Naive thymus-derived CD8-positive, alpha-beta T cell (primary cell): ENCODE data around the gene ODAD3. TPM values are rescaled to one million over a fixed set of nuclear protein-coding genes. Genes with fewer than 3 reads are reported as not detected.
"Not testable (repeated sequence)": the region's sequence is repeated elsewhere in the genome, so short reads cannot be mapped to it uniquely, and the experiment has no call there.

ENCODE experiments used
- ATAC-seq, 2 donors: fragments of 150-1000 bp; cut with Tn5 transposase in 1 of 2; sonication (Bioruptor Pico), chemical (Tn5 transposase) in 1 of 2; 1 replicate in 1 of 2; 2 replicates in 1 of 2; pipeline ENCODE4 v1.10.0; 2021; ENCODE audit warnings: mild to moderate bottlenecking in 2 of 2, moderate library complexity in 2 of 2
- POLR2A ChIA-PET: fragments of 350-600 bp; sonication (Branson Sonifier 250); formaldehyde crosslinking; loops from one replicate; lab custom pipeline; 2021; ENCODE audit warnings: antibody characterized with exemption; lab: Charles Lee
- DNase-seq, 10 donors: peaks; one replicate each; pipeline versions ENCODE4 v3.0.0 to v3.0.0-alpha.2; 2020 to 2022
- H3K27ac Mint-ChIP-seq, 10 donors: one replicate each; pipeline ENCODE4 v1.8.0; 2020 to 2022; ENCODE audit warnings: mild to moderate bottlenecking in 10 of 10, mixed read lengths in 10 of 10, moderate library complexity in 4 of 10, inconsistent platforms in 1 of 10
- H3K27me3 Mint-ChIP-seq, 5 donors: one replicate each; pipeline ENCODE4 v1.8.0; 2021 to 2022; ENCODE audit warnings: mixed read lengths in 5 of 5
- H3K36me3 Mint-ChIP-seq, 3 donors: one replicate each; pipeline ENCODE4 v1.8.0; 2020 to 2022; ENCODE audit warnings: mixed read lengths in 3 of 3, mild to moderate bottlenecking in 2 of 3, inconsistent platforms in 1 of 3
- H3K4me1 Mint-ChIP-seq, 4 donors: one replicate each; pipeline ENCODE4 v1.8.0; 2021 to 2022; ENCODE audit warnings: mixed read lengths in 4 of 4
- H3K4me3 Mint-ChIP-seq, 10 donors: one replicate each; pipeline ENCODE4 v1.8.0; 2020 to 2022; ENCODE audit warnings: mild to moderate bottlenecking in 10 of 10, mixed read lengths in 10 of 10, moderate library complexity in 6 of 10, inconsistent platforms in 1 of 10
- H3K9me3 Mint-ChIP-seq, 9 donors: one replicate each; pipeline ENCODE4 v1.8.0; 2020 to 2022; ENCODE audit warnings: mixed read lengths in 9 of 9, mild to moderate bottlenecking in 3 of 9, inconsistent platforms in 1 of 9, moderate library complexity in 1 of 9
- polyA plus RNA-seq, 3 donors: library from polyadenylated mRNA; unstranded; fragments of 300-500 nt; fragmentation: Illumina TruSeq; gene quantifications; one replicate each; pipeline ENCODE4 v1.2.3, GENCODE V29; 2021
- total RNA-seq, 8 experiments: library from RNA in 2 of 8; stranded (reverse) in 2 of 8; gene quantifications; one replicate each; pipeline ENCODE4 v1.2.3 and lab custom pipeline; 2021 to 2026

Gene ODAD3
- total and polyA plus RNA-seq, 5 experiments from 2014 or later, result not detected

GRCh38 chr19:11457115-11457514 lies 22.2 kb upstream of the ODAD3 start:
- POLR2A ChIA-PET, result no interaction called here
- H3K4me1 Mint-ChIP-seq, result peaks cover 0 to 3% (median 1%) of the 10 kb centered on the region in 4 donors
- H3K4me3 Mint-ChIP-seq, result no peak overlapping the region
- H3K27ac Mint-ChIP-seq, result no peak overlapping the region
- no peak for DNase-seq
- no peak for ATAC-seq
- no peaks in the 10 kb centered on the region for H3K36me3 Mint-ChIP-seq
- no peaks in the 10 kb centered on the region for H3K9me3 Mint-ChIP-seq
- H3K27me3 Mint-ChIP-seq, result peaks cover 3 to 31% (median 15%) of the 10 kb centered on the region in 5 donors

GRCh38 chr19:11456659-11457058 lies 21.7 kb upstream of the ODAD3 start:
- peaks cover 0 to 3% (median 1%) of the 10 kb centered on the region in 4 donors for H3K4me1 Mint-ChIP-seq
- H3K27me3 Mint-ChIP-seq, result peaks cover 3 to 31% (median 15%) of the 10 kb centered on the region in 5 donors
- H3K27ac Mint-ChIP-seq, result no peak overlapping the region
- ATAC-seq, result no peak
- no peak overlapping the region for H3K4me3 Mint-ChIP-seq
- no peaks in the 10 kb centered on the region for H3K36me3 Mint-ChIP-seq
- POLR2A ChIA-PET, result interaction anchor here (0.5 kb wide), 1 partner anchor 17 kb away, joined by 3 read pairs; no protein-coding TSS in a partner anchor
- DNase-seq, result no peak
- no peaks in the 10 kb centered on the region for H3K9me3 Mint-ChIP-seq

- ATAC-seq, H3K4me3 Mint-ChIP-seq, POLR2A ChIA-PET, H3K4me1 Mint-ChIP-seq, H3K36me3 Mint-ChIP-seq, DNase-seq, H3K9me3 Mint-ChIP-seq: not testable (repeated sequence)
- Mint-ChIP-seq H3K27me3 (peaks cover 0 to 23% (median 10%) of the 10 kb centered on the region in 5 donors), H3K27ac (peak overlapping the region in 1 of 10 donors; percentile 37)
These were observed 20.3 kb upstream of the ODAD3 start for GRCh38 chr19:11455233-11455554.

DNA sequence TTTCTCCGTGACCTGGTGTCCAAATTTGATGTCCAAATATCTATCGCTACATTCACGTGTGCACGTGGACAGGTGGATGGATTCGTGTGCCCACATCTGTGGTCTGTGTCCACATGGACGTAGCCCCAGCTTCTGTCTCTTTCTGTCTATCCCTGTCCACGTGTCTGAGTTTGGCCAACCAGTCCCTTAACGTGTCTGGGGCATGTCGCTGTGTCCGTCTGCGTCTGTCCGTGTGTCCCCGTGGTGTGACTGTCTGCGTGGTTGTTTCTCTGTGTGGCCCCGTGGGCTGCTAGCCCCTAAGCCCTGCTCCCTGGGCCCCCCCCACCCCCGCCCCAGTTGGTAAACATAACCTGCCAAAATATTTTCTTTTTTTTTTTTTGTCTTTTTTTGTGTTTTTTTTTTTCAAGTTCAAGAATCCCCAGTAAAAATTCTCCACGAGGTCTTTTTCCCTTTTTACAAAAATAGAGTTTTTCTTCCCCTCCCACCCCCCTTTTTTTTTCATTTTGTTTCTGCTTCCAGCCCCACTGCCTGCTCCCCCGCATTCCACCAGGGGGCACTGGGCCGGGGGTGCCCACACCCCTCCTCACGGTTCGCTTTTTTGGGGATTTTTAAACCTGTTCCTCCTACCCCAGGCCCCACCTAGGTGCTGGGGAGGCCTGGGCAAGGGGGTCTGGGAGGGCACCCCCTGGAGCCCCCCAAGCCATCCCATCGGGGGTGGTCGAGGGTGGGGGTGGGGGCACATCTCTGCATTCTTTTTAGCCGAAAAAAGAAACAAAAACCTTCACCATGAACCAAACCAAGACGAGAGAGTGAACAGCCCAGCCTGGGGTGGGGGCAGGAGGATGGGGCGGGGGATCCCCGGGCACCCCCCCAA lies 18.8 kb upstream of the ODAD3 start:
- Mint-ChIP-seq H3K9me3 (no peaks in the 10 kb centered on the region), H3K27me3 (peaks cover 0 to 13% (median 4%) of the 10 kb centered on the region in 5 donors), H3K4me3 (no peak overlapping the region), H3K27ac (no peak overlapping the region), H3K4me1 (peaks cover 0 to 3% (median 1%) of the 10 kb centered on the region in 4 donors), H3K36me3 (peaks cover 0 to 21% (median 2%) of the 10 kb centered on the region in 3 donors)
- POLR2A ChIA-PET, result no interaction called here
- ATAC-seq (peak; percentile 38 to 49), DNase-seq (peak in 1 of 10 donors; percentile 13)

DNA sequence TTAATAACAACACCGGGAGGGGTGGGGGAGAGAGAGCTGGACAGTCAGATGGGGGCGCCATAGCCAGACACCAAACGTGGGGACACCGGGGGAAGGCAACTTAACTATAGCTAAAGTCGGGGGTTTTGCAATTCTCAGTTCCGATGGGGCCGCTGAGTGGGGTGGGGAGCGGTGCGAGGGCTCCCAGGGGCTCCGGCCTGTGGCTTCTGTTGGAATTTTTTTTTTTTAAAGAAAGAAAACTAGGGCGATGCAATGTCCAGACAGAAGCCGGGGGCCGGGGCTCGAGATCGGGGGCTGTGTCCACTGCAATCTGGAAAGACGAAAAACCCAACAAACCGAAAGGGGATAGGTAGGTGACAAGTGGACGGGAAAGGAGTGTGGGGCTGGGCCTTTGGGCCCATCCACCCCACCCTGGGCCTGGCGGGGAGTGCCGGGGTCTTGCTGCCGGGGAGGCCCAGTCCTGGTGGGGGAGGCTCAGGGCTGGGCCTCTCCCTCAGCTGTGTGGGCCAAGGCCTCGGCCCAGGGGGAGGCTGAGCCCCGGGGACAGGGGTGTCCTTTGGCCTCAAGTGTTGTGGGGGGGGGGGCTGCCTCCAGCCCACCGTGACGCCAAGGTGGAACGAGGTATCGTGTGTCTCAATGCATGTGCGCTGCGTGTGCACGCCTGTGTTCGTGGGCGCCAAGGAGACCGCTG lies 17.8 kb upstream of the ODAD3 start:
- no peak overlapping the region for H3K4me3 Mint-ChIP-seq
- DNase-seq (no peak), ATAC-seq (no peak)
- POLR2A ChIA-PET, result interaction anchor here (1.1 kb wide), 1 partner anchor 138 kb away, joined by 4 read pairs; no protein-coding TSS in a partner anchor
- H3K27ac Mint-ChIP-seq, result peak overlapping the region in 1 of 10 donors; percentile 47
- H3K27me3 Mint-ChIP-seq, result peaks cover 0 to 5% (median 0%) of the 10 kb centered on the region in 5 donors
- peaks cover 0 to 3% (median 0%) of the 10 kb centered on the region in 4 donors for H3K4me1 Mint-ChIP-seq
- no peaks in the 10 kb centered on the region for H3K9me3 Mint-ChIP-seq
- peaks cover 0 to 25% (median 2%) of the 10 kb centered on the region in 3 donors for H3K36me3 Mint-ChIP-seq

DNA sequence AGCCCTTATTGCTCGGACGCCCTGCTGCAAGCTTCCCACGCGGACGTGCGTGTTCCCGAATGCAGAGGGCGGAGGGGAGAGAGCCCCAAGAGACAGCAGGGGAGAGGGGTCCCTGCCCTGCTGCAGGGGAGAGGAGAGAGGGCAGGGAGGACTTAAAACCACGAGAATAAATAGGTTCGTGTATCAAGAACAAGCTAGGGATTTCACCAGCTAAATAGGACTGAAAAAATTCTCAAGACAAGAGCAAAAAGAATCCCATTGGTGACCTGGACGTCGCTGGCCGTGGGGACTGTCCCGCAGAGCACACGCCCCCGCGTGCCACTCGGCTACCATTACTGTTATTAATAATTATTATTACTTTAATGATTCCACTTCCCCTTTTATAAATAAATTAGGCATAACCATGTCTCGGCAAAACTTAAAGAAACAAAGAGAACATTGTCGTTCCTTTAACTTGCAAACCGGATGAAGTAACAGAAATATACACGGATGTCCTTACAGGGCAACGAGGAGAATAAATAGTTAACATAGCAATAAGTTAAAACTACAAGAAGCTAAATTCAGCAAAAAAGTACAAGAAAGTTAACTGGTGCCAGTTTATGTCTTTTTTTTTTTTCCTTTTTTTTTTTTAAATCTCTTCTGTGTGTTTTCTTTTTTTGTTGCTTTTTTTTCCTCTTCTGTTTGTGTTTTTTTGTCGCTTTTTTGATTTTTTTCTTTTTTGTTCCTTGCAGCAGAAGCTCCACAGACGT lies 17.1 kb upstream of the ODAD3 start:
- peak overlapping the region in 1 of 10 donors; percentile 47 for H3K27ac Mint-ChIP-seq
- no peaks in the 10 kb centered on the region for H3K9me3 Mint-ChIP-seq
- POLR2A ChIA-PET, result interaction anchor here (0.7 to 1.1 kb wide), 2 partner anchors 137 to 146 kb away, joined by 3 to 4 read pairs; no protein-coding TSS in a partner anchor
- peaks cover 0 to 25% (median 2%) of the 10 kb centered on the region in 3 donors for H3K36me3 Mint-ChIP-seq
- no peak overlapping the region for H3K4me3 Mint-ChIP-seq
- H3K27me3 Mint-ChIP-seq, result peaks cover 0 to 5% (median 0%) of the 10 kb centered on the region in 5 donors
- DNase-seq (no peak), ATAC-seq (no peak)
- peaks cover 0 to 3% (median 0%) of the 10 kb centered on the region in 4 donors for H3K4me1 Mint-ChIP-seq

DNA sequence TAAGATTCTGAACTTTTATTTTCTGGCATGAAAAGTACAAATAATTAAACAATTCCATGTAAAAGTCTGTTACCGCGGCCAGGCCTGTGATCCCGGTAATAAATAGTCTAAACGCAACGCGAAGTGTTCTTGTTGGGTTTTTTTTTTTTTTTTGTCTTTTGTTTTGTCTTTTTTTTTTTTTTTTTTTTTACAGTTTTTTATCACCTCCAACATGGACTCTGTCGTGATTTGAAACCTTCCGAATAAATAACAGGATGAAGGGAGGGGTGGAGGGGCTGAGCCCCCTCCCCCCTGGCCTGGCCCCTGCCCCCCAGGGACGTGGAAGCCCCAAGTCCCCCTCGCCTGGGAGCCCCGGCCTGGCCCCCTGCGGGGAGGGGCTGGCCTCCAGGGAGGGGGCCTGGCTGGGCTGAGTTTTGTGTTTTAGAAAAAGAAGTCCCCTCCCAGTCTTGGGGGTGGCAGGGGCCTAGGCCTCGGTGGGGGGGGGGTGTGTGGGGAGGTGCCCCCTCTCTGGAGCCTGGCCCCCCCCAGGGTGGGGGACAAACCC lies 16.5 kb upstream of the ODAD3 start:
- DNase-seq (no peak), ATAC-seq (no peak)
- Mint-ChIP-seq H3K36me3 (peaks cover 0 to 28% (median 2%) of the 10 kb centered on the region in 3 donors), H3K9me3 (no peaks in the 10 kb centered on the region), H3K4me3 (no peak overlapping the region), H3K27ac (no peak overlapping the region), H3K4me1 (peaks cover 0 to 5% (median 0%) of the 10 kb centered on the region in 4 donors), H3K27me3 (peaks cover 0 to 5% (median 0%) of the 10 kb centered on the region in 5 donors)
- POLR2A ChIA-PET, result interaction anchor here (0.7 kb wide), 1 partner anchor 147 kb away, joined by 3 read pairs; no protein-coding TSS in a partner anchor

- POLR2A ChIA-PET, result no interaction called here
- DNase-seq, result no peak
- ATAC-seq, result no peak
- no peak overlapping the region for H3K4me3 Mint-ChIP-seq
- no peaks in the 10 kb centered on the region for H3K9me3 Mint-ChIP-seq
- H3K27ac Mint-ChIP-seq, result no peak overlapping the region
- peaks cover 0 to 5% (median 0%) of the 10 kb centered on the region in 4 donors for H3K4me1 Mint-ChIP-seq
- peaks cover 0 to 28% (median 2%) of the 10 kb centered on the region in 3 donors for H3K36me3 Mint-ChIP-seq
- H3K27me3 Mint-ChIP-seq, result peaks cover 0 to 5% (median 0%) of the 10 kb centered on the region in 5 donors
These were observed 15.8 kb upstream of the ODAD3 start for GRCh38 chr19:11450570-11451326.

GRCh38 chr19:11448923-11449554 lies 14.1 kb upstream of the ODAD3 start:
- DNase-seq (no peak), ATAC-seq (no peak)
- peaks cover 0 to 5% (median 0%) of the 10 kb centered on the region in 4 donors for H3K4me1 Mint-ChIP-seq
- H3K27ac Mint-ChIP-seq, result no peak overlapping the region
- POLR2A ChIA-PET, result no interaction called here
- H3K9me3 Mint-ChIP-seq, result no peaks in the 10 kb centered on the region
- H3K27me3 Mint-ChIP-seq, result peaks cover 0 to 5% (median 0%) of the 10 kb centered on the region in 5 donors
- no peak overlapping the region for H3K4me3 Mint-ChIP-seq
- H3K36me3 Mint-ChIP-seq, result peaks cover 0 to 42% (median 2%) of the 10 kb centered on the region in 3 donors

GRCh38 chr19:11448410-11448809 lies 13.5 kb upstream of the ODAD3 start:
- Mint-ChIP-seq H3K9me3 (no peaks in the 10 kb centered on the region), H3K4me1 (peaks cover 0 to 5% (median 0%) of the 10 kb centered on the region in 4 donors), H3K27me3 (peaks cover 0 to 4% (median 0%) of the 10 kb centered on the region in 5 donors), H3K36me3 (peaks cover 0 to 47% (median 2%) of the 10 kb centered on the region in 3 donors), H3K27ac (no peak overlapping the region), H3K4me3 (no peak overlapping the region)
- POLR2A ChIA-PET, result no interaction called here
- no peak for ATAC-seq
- no peak for DNase-seq
